ENCODE measurements around the gene RUNX2.

- TF ChIP-seq POLR2A (IDR thresholded peaks at IDR 0.05) (no peak), POLR2AphosphoS5 (IDR thresholded peaks at IDR 0.05) (no peak), EP300 (IDR thresholded peaks at IDR 0.05) (no peak), CTCF (IDR thresholded peaks at IDR 0.05) (no peak)
Observed at GRCh38 chr6:45696738-45697137, 368.6 kb downstream of the RUNX2 start.

All from stomach (tissue), 4 donors.